GM10248 (cell line): Measurements from ENCODE around the gene APOB.

Experiments used
- CTCF ChIA-PET: fragments of 300-600 bp; sonication (Branson Sonifier 250); formaldehyde crosslinking; extraction: SDS; loops from one replicate; lab custom pipeline; 2021; ENCODE audit warnings: antibody characterized with exemption; lab: Yijun Ruan, JAX
- POLR2A ChIA-PET: fragments of 350-650 bp; sonication (Branson Sonifier 250); formaldehyde crosslinking; extraction: SDS; loops from one replicate; lab custom pipeline; 2020; ENCODE audit warnings: antibody characterized with exemption; lab: Yijun Ruan, JAX
- DNase-seq: peaks from one replicate; pipeline ENCODE4 v3.0.0; 2012; ENCODE audit errors: extremely low spot score
- CTCF ChIP-seq: IDR thresholded peaks from 2 replicates; pipeline ENCODE4 v1.5.1; 2012; ENCODE audit warnings: mild to moderate bottlenecking, low read depth; ENCODE audit errors: extremely low read depth, missing control alignments, control extremely low read depth

APOB gene

GRCh38 chr2:21043744-21044532, at the start of gene APOB:
Gene APOB, minus strand, starts transcription at chr2:21044073. Its CDS starts 128 bp downstream, at chr2:21043945.
- ChIA-PET CTCF (interaction anchor here (0.6 to 6.1 kb wide), 11 partner anchors 11 to 382 kb away, joined by 3 to 57 read pairs (median 5); no protein-coding TSS in a partner anchor), POLR2A (no interaction called here)
- TF ChIP-seq CTCF = no peak
- DNase-seq = no peak

- CTCF ChIA-PET = interaction anchor here (1.5 kb wide), 1 partner anchor 9 kb away, joined by 4 read pairs; no protein-coding TSS in a partner anchor
- TF ChIP-seq CTCF = no peak
- no peak for DNase-seq
- POLR2A ChIA-PET = no interaction called here
Measured at GRCh38 chr2:21092308-21092869, 48.5 kb upstream of the APOB start.

GRCh38 chr2:21084401-21084800, 40.5 kb upstream of the APOB start:
- ChIA-PET CTCF (no interaction called here), POLR2A (no interaction called here)
- TF ChIP-seq CTCF = no peak
- DNase-seq = no peak

GRCh38 chr2:21083482-21083881, 39.6 kb upstream of the APOB start:
- ChIA-PET CTCF (interaction anchor here (0.9 to 1.0 kb wide), 2 partner anchors 11 to 26 kb away, joined by 3 to 4 read pairs; no protein-coding TSS in a partner anchor), POLR2A (no interaction called here)

GRCh38 chr2:21078296-21078695, 34.4 kb upstream of the APOB start:
- POLR2A ChIA-PET = no interaction called here
- CTCF ChIA-PET = no interaction called here
- no peak for DNase-seq
- no peak for TF ChIP-seq CTCF

More at GRCh38 chr2:21083482-21083881, 39.6 kb upstream of the APOB start:
- TF ChIP-seq CTCF = no peak
- DNase-seq = no peak

GRCh38 chr2:21072477-21073242, 28.8 kb upstream of the APOB start:
- ChIA-PET CTCF (no interaction called here), POLR2A (no interaction called here)
- no peak for DNase-seq
- TF ChIP-seq CTCF = no peak
